ENCODE results near the gene BICDL1. TPM values are rescaled to one million over a fixed set of nuclear protein-coding genes. Genes with fewer than 3 reads are reported as not detected.
A peak's percentile ranks its signal among the peaks of the same experiment; 100 is the strongest.

The BICDL1 gene
- total and polyA plus RNA-seq, 2 donors (not counting 3 experiments of a cell fraction or from before 2014, with no cell fraction given): 0.19 TPM; not detected in 1

DNA sequence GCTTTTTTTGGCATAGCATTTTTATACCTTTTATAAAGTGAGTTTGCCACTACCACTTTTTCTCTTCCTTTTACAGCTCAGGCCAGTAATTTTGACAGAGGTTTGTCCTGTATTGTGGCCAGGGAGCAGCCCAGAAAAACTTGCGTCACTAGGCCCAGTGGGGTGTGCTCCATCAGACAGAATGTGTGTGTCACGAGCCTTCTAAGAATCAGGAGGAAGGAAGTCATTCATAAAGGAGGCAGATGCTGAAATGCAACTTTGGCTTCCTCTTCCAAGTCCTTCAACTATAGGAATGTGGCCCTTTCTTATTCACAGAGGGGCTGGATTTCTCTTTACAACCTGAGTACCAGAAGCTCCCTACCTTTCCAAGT, 137.6 kb downstream of the BICDL1 start:
- Histone ChIP-seq H3K9me3 (replicated peaks; ENCODE audit: control insufficient read depth, insufficient read depth, low read length) (no peaks in the 10 kb centered on the region), H3K9me1 (replicated peaks; ENCODE audit: control insufficient read depth, extremely low read depth, insufficient read depth, low read length) (no peaks in the 10 kb centered on the region), H4K20me1 (replicated peaks; ENCODE audit: control insufficient read depth, extremely low read depth, insufficient read depth, low read length) (no peaks in the 10 kb centered on the region), H3K9ac (replicated peaks; ENCODE audit: extremely low read depth, insufficient read depth, low read length) (peak overlapping the region; percentile 1), H3K27me3 (ENCODE audit: control insufficient read depth in 2 of 2, insufficient read depth in 2 of 2, low read length in 2 of 2) (no peaks in the 10 kb centered on the region), H2AFZ (ENCODE audit: low read depth, low read length) (no peak overlapping the region), H3K4me2 (ENCODE audit: insufficient read depth, low read length) (peak overlapping the region; percentile 36), H3K79me2 (ENCODE audit: control insufficient read depth, insufficient read depth, low read length) (no peaks in the 10 kb centered on the region), H3K4me3 (replicated peaks in 1 of 3; ENCODE audit: insufficient read depth in 1 of 3, low read depth in 1 of 3, low read length in 3 of 3) (no peak overlapping the region), H3K36me3 (ENCODE audit: control insufficient read depth in 2 of 2, extremely low read depth in 1 of 2, insufficient read depth in 2 of 2, low read length in 2 of 2) (peaks cover 21 to 22% of the 10 kb centered on the region in 2 experiments), H3K27ac (ENCODE audit: insufficient read depth, low read depth, low read length) (peak overlapping the region; percentile 57), H3K4me1 (ENCODE audit: control insufficient read depth, extremely low read depth, insufficient read depth, low read length) (peaks cover 23% of the 10 kb centered on the region)
- intact Hi-C loops (cut with micrococcal nuclease) (loop anchor here (1.0 kb wide), 1 partner anchor 8 kb away; no protein-coding TSS in a partner anchor), dilution Hi-C loops (cut with MboI; ENCODE audit: extremely low pct_ligation_motif_present, low sequenced_read_pairs) (no loop called here)
- BruUV-seq (replicated peaks): no TSS peak
- DNase-seq (ENCODE audit: low read depth, low spot score): peak; percentile 85
- TF ChIP-seq, protein P1, sequence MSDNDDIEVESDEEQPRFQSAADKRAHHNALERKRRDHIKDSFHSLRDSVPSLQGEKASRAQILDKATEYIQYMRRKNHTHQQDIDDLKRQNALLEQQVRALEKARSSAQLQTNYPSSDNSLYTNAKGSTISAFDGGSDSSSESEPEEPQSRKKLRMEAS (IDR thresholded peaks at IDR 0.05; ENCODE audit: insufficient read depth, insufficient read length): no peak
- TF ChIP-seq FOS (IDR thresholded peaks at IDR 0.05; ENCODE audit: borderline replicate concordance, insufficient read depth, low read length) (peak; percentile 55), POLR2AphosphoS5 (IDR thresholded peaks at IDR 0.05; ENCODE audit: insufficient read depth, low read depth, low read length) (peak; percentile 58), GATA2 (IDR thresholded peaks at IDR 0.05; ENCODE audit: insufficient read depth, insufficient read length, low read depth, low read length) (no peak), POLR2A (IDR thresholded peaks at IDR 0.05; ENCODE audit: low read depth, low read length) (no peak), EZH2 (IDR thresholded peaks at IDR 0.05; ENCODE audit: borderline replicate concordance, low read depth, low read length, severe bottlenecking) (no peak), MYC (IDR thresholded peaks at IDR 0.05; ENCODE audit: low read depth, low read length) (no peak), JUN (IDR thresholded peaks at IDR 0.05; ENCODE audit: borderline replicate concordance, insufficient read depth, insufficient read length, low read depth) (peak; percentile 54)
- TF ChIP-seq, protein P2, sequence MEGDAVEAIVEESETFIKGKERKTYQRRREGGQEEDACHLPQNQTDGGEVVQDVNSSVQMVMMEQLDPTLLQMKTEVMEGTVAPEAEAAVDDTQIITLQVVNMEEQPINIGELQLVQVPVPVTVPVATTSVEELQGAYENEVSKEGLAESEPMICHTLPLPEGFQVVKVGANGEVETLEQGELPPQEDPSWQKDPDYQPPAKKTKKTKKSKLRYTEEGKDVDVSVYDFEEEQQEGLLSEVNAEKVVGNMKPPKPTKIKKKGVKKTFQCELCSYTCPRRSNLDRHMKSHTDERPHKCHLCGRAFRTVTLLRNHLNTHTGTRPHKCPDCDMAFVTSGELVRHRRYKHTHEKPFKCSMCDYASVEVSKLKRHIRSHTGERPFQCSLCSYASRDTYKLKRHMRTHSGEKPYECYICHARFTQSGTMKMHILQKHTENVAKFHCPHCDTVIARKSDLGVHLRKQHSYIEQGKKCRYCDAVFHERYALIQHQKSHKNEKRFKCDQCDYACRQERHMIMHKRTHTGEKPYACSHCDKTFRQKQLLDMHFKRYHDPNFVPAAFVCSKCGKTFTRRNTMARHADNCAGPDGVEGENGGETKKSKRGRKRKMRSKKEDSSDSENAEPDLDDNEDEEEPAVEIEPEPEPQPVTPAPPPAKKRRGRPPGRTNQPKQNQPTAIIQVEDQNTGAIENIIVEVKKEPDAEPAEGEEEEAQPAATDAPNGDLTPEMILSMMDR (IDR thresholded peaks at IDR 0.05; ENCODE audit: extremely low read depth in 1 of 2, insufficient read depth in 1 of 2, low read depth in 1 of 2, low read length in 2 of 2): no peak
- POLR2A ChIA-PET: interaction anchor here (1.0 kb wide), 1 partner anchor 75 kb away, joined by 4 read pairs; the partner anchor contains the start of gene RPLP0
- FAIRE-seq: peak; percentile 99
- CTCF ChIA-PET: interaction anchor here (1.8 to 3.3 kb wide), 2 partner anchors 9 to 40 kb away, joined by 6 to 20 read pairs; partner anchors contain the start of gene RAB35

Data from endothelial cell of umbilical vein (primary cell).